Measurements from ENCODE around the gene C19orf47.

C19orf47 gene

DNA sequence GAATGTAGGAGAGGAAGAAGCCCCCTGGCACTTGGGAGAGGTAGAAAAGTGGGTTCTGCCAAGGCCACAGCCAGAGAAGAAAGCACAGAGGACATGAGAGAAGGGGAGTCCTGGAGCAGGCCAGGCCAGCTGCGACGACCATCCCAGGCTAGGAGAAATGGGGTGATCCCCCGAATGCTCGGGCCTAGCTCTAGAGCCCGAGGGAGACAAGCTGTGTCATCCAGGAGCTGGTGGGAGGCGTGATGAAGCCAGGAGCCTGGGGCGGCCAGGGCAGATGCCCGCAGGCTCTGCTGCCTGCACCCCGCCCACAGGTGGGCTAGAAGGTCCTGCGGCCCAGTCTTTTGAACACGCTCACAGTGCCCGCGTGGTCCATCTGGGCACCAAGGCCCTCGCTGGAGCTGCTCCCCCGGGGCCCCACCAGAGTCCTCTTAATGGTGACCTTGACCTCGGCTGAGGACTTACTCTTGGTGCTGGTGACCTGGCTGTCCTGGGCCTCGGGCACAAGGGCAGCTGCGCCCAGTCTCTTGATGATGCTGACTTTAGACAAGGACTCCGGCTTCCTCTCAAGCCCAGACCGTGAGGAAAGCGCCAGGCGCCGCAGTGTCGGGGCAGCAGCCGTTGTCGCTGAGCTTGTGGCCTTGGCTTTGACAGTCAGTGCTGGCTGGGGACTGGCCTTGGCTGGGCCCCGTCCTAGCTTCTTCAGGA lies 26.5 kb downstream of the C19orf47 start:
- TF ChIP-seq, protein P1, sequence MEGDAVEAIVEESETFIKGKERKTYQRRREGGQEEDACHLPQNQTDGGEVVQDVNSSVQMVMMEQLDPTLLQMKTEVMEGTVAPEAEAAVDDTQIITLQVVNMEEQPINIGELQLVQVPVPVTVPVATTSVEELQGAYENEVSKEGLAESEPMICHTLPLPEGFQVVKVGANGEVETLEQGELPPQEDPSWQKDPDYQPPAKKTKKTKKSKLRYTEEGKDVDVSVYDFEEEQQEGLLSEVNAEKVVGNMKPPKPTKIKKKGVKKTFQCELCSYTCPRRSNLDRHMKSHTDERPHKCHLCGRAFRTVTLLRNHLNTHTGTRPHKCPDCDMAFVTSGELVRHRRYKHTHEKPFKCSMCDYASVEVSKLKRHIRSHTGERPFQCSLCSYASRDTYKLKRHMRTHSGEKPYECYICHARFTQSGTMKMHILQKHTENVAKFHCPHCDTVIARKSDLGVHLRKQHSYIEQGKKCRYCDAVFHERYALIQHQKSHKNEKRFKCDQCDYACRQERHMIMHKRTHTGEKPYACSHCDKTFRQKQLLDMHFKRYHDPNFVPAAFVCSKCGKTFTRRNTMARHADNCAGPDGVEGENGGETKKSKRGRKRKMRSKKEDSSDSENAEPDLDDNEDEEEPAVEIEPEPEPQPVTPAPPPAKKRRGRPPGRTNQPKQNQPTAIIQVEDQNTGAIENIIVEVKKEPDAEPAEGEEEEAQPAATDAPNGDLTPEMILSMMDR (IDR thresholded peaks at IDR 0.05; ENCODE audit: control extremely low read depth, extremely low read depth, low read depth, missing control alignments), result no peak
- ChIA-PET CTCF (interaction anchor here (2.0 kb wide), 1 partner anchor 16 kb away, joined by 14 read pairs; no protein-coding TSS in a partner anchor), POLR2A (no interaction called here)
- no peak for DNase-seq (ENCODE audit: extremely low spot score)

DNA sequence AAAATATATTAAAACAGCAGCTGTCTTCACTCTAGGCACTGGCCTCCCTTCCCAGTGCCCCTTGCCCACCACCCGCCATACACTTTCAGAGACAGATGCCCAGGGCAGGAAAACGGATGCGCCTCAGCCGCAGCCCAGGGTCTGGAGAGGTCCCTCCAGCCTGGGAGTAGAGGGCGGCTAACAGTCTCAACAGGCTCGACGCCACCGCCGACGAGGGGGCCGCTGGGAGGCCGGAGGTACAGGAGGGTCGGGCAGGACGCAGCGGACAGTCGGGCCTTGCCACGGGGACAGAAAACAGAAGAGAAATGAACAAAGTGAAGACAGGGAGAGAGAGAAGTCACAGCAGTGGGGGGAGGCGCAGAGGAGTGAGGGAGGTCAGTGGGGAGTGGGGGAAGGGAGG lies 27.1 kb downstream of the C19orf47 start:
- CTCF ChIA-PET, result interaction anchor here (2.0 kb wide), 1 partner anchor 16 kb away, joined by 14 read pairs; no protein-coding TSS in a partner anchor
- no peak for DNase-seq (ENCODE audit: extremely low spot score)
- POLR2A ChIA-PET, result no interaction called here
- TF ChIP-seq, protein P1 (IDR thresholded peaks at IDR 0.05; ENCODE audit: control extremely low read depth, extremely low read depth, low read depth, missing control alignments), result no peak

DNA sequence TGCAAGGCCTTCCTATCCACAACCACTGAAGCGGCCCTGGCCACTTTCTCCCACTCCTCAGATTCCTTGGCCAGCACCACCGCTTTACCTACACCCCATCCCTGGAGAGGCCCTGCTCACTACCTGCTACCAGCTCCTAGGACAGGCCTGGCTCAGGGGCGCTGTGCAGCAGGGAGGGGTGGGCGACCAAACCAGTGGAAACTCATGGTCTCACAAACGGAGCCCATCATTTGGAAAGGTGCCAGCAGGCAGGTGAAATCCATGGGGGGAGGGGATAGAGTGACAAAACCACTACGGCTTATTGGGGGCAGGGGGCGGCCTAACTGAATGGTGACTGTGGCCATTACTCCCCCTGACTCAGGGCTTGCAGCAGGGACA lies 27.6 kb downstream of the C19orf47 start:
- POLR2A ChIA-PET, result no interaction called here
- CTCF ChIA-PET, result interaction anchor here (2.9 kb wide), 1 partner anchor 16 kb away, joined by 12 read pairs; no protein-coding TSS in a partner anchor
- DNase-seq (ENCODE audit: extremely low spot score), result no peak
- TF ChIP-seq, protein P1 (IDR thresholded peaks at IDR 0.05; ENCODE audit: control extremely low read depth, extremely low read depth, low read depth, missing control alignments), result no peak

DNA sequence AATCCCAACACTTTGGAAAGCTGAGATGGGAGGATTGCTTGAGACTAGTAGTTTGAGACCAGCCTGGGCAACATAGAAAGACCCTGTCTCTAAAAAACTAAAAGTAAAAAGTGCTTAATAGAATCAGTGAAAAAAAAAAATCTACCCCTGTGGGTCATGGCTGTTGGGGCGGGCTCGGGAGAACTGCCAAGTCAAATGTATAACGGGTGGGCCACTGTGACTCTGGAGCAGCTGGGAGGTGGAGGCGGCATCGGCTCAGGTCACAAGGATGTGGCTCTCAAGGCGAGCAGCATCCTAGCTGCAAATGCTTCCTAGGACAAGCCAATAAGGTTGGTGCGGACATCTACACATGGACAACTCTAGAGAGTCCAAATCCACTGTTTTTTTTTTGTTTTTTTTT lies 30.9 kb downstream of the C19orf47 start:
- DNase-seq (ENCODE audit: extremely low spot score), result no peak
- ChIA-PET POLR2A (no interaction called here), CTCF (interaction anchor here (1.3 kb wide), 1 partner anchor 13 kb away, joined by 6 read pairs; no protein-coding TSS in a partner anchor)
- TF ChIP-seq, protein P1 (IDR thresholded peaks at IDR 0.05; ENCODE audit: control extremely low read depth, extremely low read depth, low read depth, missing control alignments), result no peak

DNA sequence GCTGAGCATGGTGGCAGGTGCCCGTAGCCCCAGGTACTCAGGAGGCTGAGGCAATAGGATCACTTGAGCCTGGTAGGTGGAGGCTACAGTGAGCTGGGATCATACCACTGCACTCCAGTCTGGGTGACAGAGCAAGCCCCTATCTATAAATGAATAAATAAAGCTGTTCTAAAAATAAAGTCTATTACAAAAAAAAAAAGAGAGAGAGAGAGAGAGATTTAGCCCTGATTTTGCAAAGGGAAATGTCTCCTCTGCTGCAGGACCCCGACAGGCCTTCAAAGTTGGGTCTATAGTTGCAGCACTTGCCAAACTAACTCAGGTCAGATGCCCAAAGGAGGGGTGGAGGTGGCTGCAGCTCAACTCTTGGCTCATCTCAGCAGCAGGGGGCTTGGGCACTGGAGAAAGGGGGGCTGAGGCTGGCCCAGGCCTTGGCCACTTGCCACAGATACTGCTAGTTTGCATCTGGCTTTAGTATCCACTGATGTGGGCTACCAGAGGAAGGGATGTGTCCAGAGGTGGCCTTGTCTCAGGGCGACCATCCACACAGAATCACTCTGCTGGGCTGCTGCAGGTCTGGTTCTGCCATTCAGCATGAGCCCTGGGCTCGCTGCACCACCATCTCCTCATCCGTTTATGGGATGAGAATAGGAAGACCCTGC lies 32.3 kb downstream of the C19orf47 start:
- ChIA-PET CTCF (interaction anchor here (1.0 to 1.4 kb wide), 2 partner anchors 17 to 25 kb away, joined by 3 read pairs; no protein-coding TSS in a partner anchor), POLR2A (no interaction called here)
- no peak for DNase-seq (ENCODE audit: extremely low spot score)
- TF ChIP-seq, protein P1 (IDR thresholded peaks at IDR 0.05; ENCODE audit: control extremely low read depth, extremely low read depth, low read depth, missing control alignments), result no peak

DNA sequence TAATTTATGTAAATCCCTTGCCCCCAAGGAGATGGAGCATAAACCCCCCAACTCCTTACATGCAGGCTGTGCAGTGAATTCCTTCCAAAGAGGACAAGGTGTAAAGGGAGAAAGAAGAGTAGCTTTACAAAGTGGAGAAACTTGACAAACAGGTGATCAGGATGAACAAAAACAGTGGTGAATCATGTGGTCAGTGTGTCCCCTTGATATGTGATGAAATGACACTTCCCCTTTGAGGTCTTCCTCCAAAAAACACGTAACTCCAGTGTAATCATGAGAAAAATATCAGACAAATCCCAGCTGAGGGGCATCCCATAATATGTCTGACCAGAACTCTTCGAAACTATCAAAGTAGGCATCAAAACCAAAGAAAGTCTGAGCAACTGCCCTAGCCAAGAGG lies 33.5 kb downstream of the C19orf47 start:
- CTCF ChIA-PET, result interaction anchor here (1.1 to 1.7 kb wide), 3 partner anchors 9 to 33 kb away, joined by 3 to 9 read pairs (median 3); partner anchors contain the start of gene C19orf47
- no peak for DNase-seq (ENCODE audit: extremely low spot score)
- POLR2A ChIA-PET, result no interaction called here

More for the DNA sequence above, 33.5 kb downstream of the C19orf47 start:
- TF ChIP-seq, protein P1 (IDR thresholded peaks at IDR 0.05; ENCODE audit: control extremely low read depth, extremely low read depth, low read depth, missing control alignments), result no peak

All from GM10248 (cell line).